SK-N-SH (cell line): ENCODE results near the gene UFC1. TPM values are rescaled to one million over a fixed set of nuclear protein-coding genes. Genes with fewer than 3 reads are reported as not detected.

Experiments used
- CTCF ChIA-PET: fragments of 300-600, 350-600 bp; formaldehyde crosslinking; extraction: SDS; loops from one replicate; lab custom pipeline; 2021; lab: Yijun Ruan, JAX
- POLR2A ChIA-PET: fragments of 350-600 bp; sonication (Branson Sonifier 250); formaldehyde crosslinking; extraction: SDS; loops from one replicate; lab custom pipeline; 2020; ENCODE audit warnings: antibody characterized with exemption, inconsistent platforms; lab: Yijun Ruan, JAX
- DNase-seq: peaks from one replicate; pipeline ENCODE4 v3.0.0; 2012
- H2AFZ ChIP-seq: fragments of 200-600 bp; sonication (generic); 2 replicates; pipeline ENCODE4 v1.8.1; 2016; ENCODE audit warnings: antibody characterized with exemption, mild to moderate bottlenecking, low read depth
- H3F3A ChIP-seq: fragments of 200-600 bp; sonication (generic); replicated peaks from 2 replicates; pipeline ENCODE3; 2016; ENCODE audit warnings: antibody characterized with exemption, mild to moderate bottlenecking; ENCODE audit not compliant: insufficient read depth
- H3K27ac ChIP-seq, 2 experiments: fragments of 200-500 bp in 1 of 2; fragments of 200-600 bp in 1 of 2; sonication (Bioruptor generic) in 1 of 2; sonication (generic), shearing (Covaris generic) in 1 of 2; 2 replicates each; pipeline versions ENCODE4 v1.5.1 to v1.6.1; 2014 to 2016; ENCODE audit warnings: low read depth in 2 of 2, inconsistent platforms in 1 of 2, low read length in 1 of 2, mild to moderate bottlenecking in 1 of 2, mixed read lengths in 1 of 2
- H3K27me3 ChIP-seq: fragments of 200-600 bp; sonication (generic), shearing (Covaris generic); 2 replicates; pipeline ENCODE4 v1.6.1; 2016; ENCODE audit warnings: mixed run types; ENCODE audit not compliant: insufficient read depth
- H3K36me3 ChIP-seq, 2 experiments: fragments of 200-500 bp in 1 of 2; fragments of 200-600 bp in 1 of 2; sonication (Bioruptor generic) in 1 of 2; sonication (generic) in 1 of 2; replicated peaks in 1 of 2; 2 replicates each; pipeline versions ENCODE3 to v1.5.1; 2014 to 2016; ENCODE audit warnings: low read length in 1 of 2, mild to moderate bottlenecking in 1 of 2; ENCODE audit not compliant: insufficient read depth in 2 of 2, control insufficient read depth in 1 of 2
- H3K4me1 ChIP-seq, 2 experiments: fragments of 200-500 bp in 1 of 2; fragments of 200-600 bp in 1 of 2; sonication (Bioruptor generic) in 1 of 2; sonication (generic), shearing (Covaris generic) in 1 of 2; 2 replicates each; pipeline versions ENCODE4 v1.5.1 to v1.6.1; 2014 to 2016; ENCODE audit warnings: low read depth in 1 of 2, low read length in 1 of 2, mixed run types in 1 of 2; ENCODE audit not compliant: insufficient read depth in 2 of 2, control insufficient read depth in 1 of 2
- H3K4me2 ChIP-seq: fragments of 200-600 bp; sonication (generic), shearing (Covaris generic); 2 replicates; pipeline ENCODE4 v1.6.1; 2017; ENCODE audit warnings: mixed run types
- H3K4me3 ChIP-seq, 2 experiments: fragments of 200-500 bp in 1 of 2; fragments of 200-600 bp in 1 of 2; sonication (Bioruptor generic) in 1 of 2; sonication (generic), shearing (Covaris generic) in 1 of 2; 2 replicates each; pipeline versions ENCODE4 v1.5.1 to v1.8.1; 2014 to 2016; ENCODE audit warnings: low read depth in 2 of 2, inconsistent platforms in 1 of 2, low read length in 1 of 2, mild to moderate bottlenecking in 1 of 2, mixed read lengths in 1 of 2, moderate library complexity in 1 of 2
- H3K79me2 ChIP-seq: fragments of 200-600 bp; sonication (generic); 2 replicates; pipeline ENCODE4 v1.8.1; 2017; ENCODE audit warnings: mild to moderate bottlenecking; ENCODE audit not compliant: insufficient read depth
- H3K9ac ChIP-seq: fragments of 200-600 bp; sonication (generic); 2 replicates; pipeline ENCODE4 v1.6.1; 2017; ENCODE audit warnings: mixed run types
- H3K9me2 ChIP-seq: fragments of 200-600 bp; sonication (generic); 2 replicates; pipeline ENCODE4 v1.6.1; 2017; ENCODE audit warnings: mixed run types
- H3K9me3 ChIP-seq: fragments of 200-600 bp; sonication (generic); 2 replicates; pipeline ENCODE4 v1.6.1; 2017; ENCODE audit warnings: mixed run types, mild to moderate bottlenecking, moderate library complexity
- H4K20me1 ChIP-seq: fragments of 200-600 bp; sonication (generic); 2 replicates; pipeline ENCODE4 v1.6.1; 2017; ENCODE audit warnings: mild to moderate bottlenecking, mixed run types; ENCODE audit not compliant: insufficient read depth
- FOSL2 ChIP-seq: IDR thresholded peaks from 2 replicates; pipeline ENCODE4 v1.4.0; 2012; ENCODE audit warnings: low read depth, mild to moderate bottlenecking, moderate library complexity, borderline replicate concordance
- FOXJ3 ChIP-seq: sonication (generic); formaldehyde crosslinking; IDR thresholded peaks from 2 replicates; pipeline ENCODE4 v1.5.1; 2020; ENCODE audit warnings: mild to moderate bottlenecking, missing genetic modification reagents
- GATA2 ChIP-seq: sonication (generic); formaldehyde crosslinking; IDR thresholded peaks from 2 replicates; pipeline ENCODE4 v1.5.0; 2020; ENCODE audit warnings: mild to moderate bottlenecking, missing genetic modification reagents
- IRF3 ChIP-seq: fragments of 150-350 bp; IDR thresholded peaks from 2 replicates; pipeline ENCODE4 v1.6.1; 2016; ENCODE audit warnings: mild to moderate bottlenecking, low read depth, low read length
- MEF2A ChIP-seq: IDR thresholded peaks from 2 replicates; pipeline ENCODE4 v1.4.0; 2012; ENCODE audit warnings: low read depth, borderline replicate concordance
- RAD21 ChIP-seq: IDR thresholded peaks from 2 replicates; pipeline ENCODE4 v1.6.1; 2012; ENCODE audit warnings: mild to moderate bottlenecking, low read length
- RFX5 ChIP-seq: IDR thresholded peaks from 2 replicates; pipeline ENCODE4 v1.6.1; 2012; ENCODE audit warnings: mild to moderate bottlenecking, improper control_type of control experiment, low read length
- SIN3A ChIP-seq: IDR thresholded peaks from 2 replicates; pipeline ENCODE4 v1.6.1; 2012; ENCODE audit warnings: low read depth, mild to moderate bottlenecking, low read length, moderate library complexity, borderline replicate concordance
- SMC3 ChIP-seq: IDR thresholded peaks from 2 replicates; pipeline ENCODE4 v1.6.1; 2012; ENCODE audit warnings: low read depth, low read length, improper control_type of control experiment
- TAF1 ChIP-seq: IDR thresholded peaks from 2 replicates; pipeline ENCODE4 v1.6.1; 2012; ENCODE audit warnings: low read depth, mild to moderate bottlenecking, low read length, moderate library complexity, borderline replicate concordance
- USF2 ChIP-seq: fragments of 150-350 bp; IDR thresholded peaks from 2 replicates; pipeline ENCODE4 v1.6.1; 2017; ENCODE audit warnings: antibody characterized with exemption, low read length, low read depth, borderline replicate concordance
- WGBS: methylation state at CpG from one replicate; pipeline ENCODE4 v1.1.6; 2017; ENCODE audit warnings: low lambda C conversion rate; 5-methylcytosine and 5-hydroxymethylcytosine counted together
- polyA plus RNA-seq, 3 experiments: library from polyadenylated mRNA; depleted of rRNA; stranded (reverse); fragments of >200 nt; gene quantifications; 2 replicates each; pipeline ENCODE4 v1.2.3, GENCODE V29; 2012
- small RNA-seq, 7 experiments: library from RNA; depleted of rRNA; stranded (forward); fragments of <200 nt; gene quantifications; one replicate each; pipeline ENCODE3, GENCODE V24; 2012
- TF ChIP-seq, protein P1 (sequence below): IDR thresholded peaks from 2 replicates; pipeline ENCODE4 v1.6.1; 2012; ENCODE audit warnings: mild to moderate bottlenecking, low read depth, low read length, moderate library complexity

The UFC1 gene
- polyA plus RNA-seq, 1 of the 3 experiments (the other 2 are of a cell fraction): 150 TPM

DNA sequence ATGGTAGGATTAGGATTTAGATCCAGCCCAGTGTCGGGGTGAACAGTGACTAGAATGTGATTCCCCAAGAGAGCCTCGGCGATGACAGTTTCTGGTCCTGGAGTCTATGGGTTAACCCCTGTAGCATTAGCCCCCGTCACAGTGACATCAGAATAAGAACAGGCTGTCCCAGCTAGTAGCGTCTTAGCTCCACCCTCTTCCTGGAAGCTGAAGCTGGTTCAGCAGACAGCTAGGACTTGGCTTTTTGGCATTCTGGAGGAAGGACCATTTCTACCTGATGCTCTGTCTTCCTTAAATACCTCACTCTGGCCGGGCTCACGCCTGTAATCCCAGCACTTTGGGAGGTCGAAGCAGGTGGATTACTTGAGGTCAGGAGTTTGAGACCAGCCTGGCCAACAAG, 53.4 kb downstream of the UFC1 start:
- peaks cover 5 to 7% of the 10 kb centered on the region in 2 experiments; a peak in 2 of 4 replicates for H3K4me1 ChIP-seq
- no peaks in the 10 kb centered on the region for H3K27me3 ChIP-seq
- no peaks in the 10 kb centered on the region for H3K9me2 ChIP-seq
- H3F3A ChIP-seq: peaks cover 20% of the 10 kb centered on the region
- H2AFZ ChIP-seq: no peak overlapping the region
- no peak overlapping the region for H3K4me2 ChIP-seq
- 94% methylated on average over 8 of the region's 8 CpGs for WGBS
- DNase-seq: no peak
- no peak overlapping the region for H3K27ac ChIP-seq
- TF ChIP-seq SIN3A (no peak), FOXJ3 (CRISPR knock-in tag) (no peak), GATA2 (CRISPR knock-in tag) (no peak), USF2 (no peak), SMC3 (no peak), FOSL2 (no peak), IRF3 (no peak), RAD21 (no peak), RFX5 (no peak), MEF2A (no peak), TAF1 (no peak)
- TF ChIP-seq, protein P1, sequence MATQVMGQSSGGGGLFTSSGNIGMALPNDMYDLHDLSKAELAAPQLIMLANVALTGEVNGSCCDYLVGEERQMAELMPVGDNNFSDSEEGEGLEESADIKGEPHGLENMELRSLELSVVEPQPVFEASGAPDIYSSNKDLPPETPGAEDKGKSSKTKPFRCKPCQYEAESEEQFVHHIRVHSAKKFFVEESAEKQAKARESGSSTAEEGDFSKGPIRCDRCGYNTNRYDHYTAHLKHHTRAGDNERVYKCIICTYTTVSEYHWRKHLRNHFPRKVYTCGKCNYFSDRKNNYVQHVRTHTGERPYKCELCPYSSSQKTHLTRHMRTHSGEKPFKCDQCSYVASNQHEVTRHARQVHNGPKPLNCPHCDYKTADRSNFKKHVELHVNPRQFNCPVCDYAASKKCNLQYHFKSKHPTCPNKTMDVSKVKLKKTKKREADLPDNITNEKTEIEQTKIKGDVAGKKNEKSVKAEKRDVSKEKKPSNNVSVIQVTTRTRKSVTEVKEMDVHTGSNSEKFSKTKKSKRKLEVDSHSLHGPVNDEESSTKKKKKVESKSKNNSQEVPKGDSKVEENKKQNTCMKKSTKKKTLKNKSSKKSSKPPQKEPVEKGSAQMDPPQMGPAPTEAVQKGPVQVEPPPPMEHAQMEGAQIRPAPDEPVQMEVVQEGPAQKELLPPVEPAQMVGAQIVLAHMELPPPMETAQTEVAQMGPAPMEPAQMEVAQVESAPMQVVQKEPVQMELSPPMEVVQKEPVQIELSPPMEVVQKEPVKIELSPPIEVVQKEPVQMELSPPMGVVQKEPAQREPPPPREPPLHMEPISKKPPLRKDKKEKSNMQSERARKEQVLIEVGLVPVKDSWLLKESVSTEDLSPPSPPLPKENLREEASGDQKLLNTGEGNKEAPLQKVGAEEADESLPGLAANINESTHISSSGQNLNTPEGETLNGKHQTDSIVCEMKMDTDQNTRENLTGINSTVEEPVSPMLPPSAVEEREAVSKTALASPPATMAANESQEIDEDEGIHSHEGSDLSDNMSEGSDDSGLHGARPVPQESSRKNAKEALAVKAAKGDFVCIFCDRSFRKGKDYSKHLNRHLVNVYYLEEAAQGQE: no peak
- H3K9ac ChIP-seq: no peak overlapping the region
- H3K36me3 ChIP-seq: peaks cover 60 to 63% of the 10 kb centered on the region in 2 experiments
- no peaks in the 10 kb centered on the region for H4K20me1 ChIP-seq
- H3K4me3 ChIP-seq: no peak overlapping the region
- ChIA-PET CTCF (interaction anchor here (1.1 to 6.8 kb wide), 4 partner anchors 12 to 175 kb away, joined by 4 to 65 read pairs (median 12); partner anchors contain the start of gene APOA2), POLR2A (interaction anchor here (1.4 kb wide), 1 partner anchor 182 kb away, joined by 3 read pairs; no protein-coding TSS in a partner anchor)
- peaks cover 46% of the 10 kb centered on the region for H3K79me2 ChIP-seq
- H3K9me3 ChIP-seq: no peaks in the 10 kb centered on the region

Small RNAs within 50 kb of the gene (small RNA-seq; reads per million reads assigned to genes)
- gene RF01225: 0 to 0.26 (median 0) reads per million in 7 experiments

Other genes starting within 250 kb of the UFC1 start
- gene ITLN2, start 199.2 kb upstream of the UFC1 start, polyA plus RNA-seq (2012; rRNA removed): not detected in 2 replicates
- 9.0 and 13.7 TPM in 2 replicates for gene F11R, start 132.8 kb upstream of the UFC1 start, polyA plus RNA-seq (2012; rRNA removed)
- 80.7 and 93.9 TPM in 2 replicates for gene TSTD1, start 115.0 kb upstream of the UFC1 start, polyA plus RNA-seq (2012; rRNA removed)
- 43.1 and 61.9 TPM in 2 replicates for gene USF1, start 108.0 kb upstream of the UFC1 start, polyA plus RNA-seq (2012; rRNA removed)
- gene ARHGAP30, start 84.1 kb upstream of the UFC1 start, polyA plus RNA-seq (2012; rRNA removed): 0.05 TPM in 1 of 2 replicates, not detected in the other
- 0.59 and 1.9 TPM in 2 replicates for gene NECTIN4, start 64.4 kb upstream of the UFC1 start, polyA plus RNA-seq (2012; rRNA removed)
- 4.4 and 4.7 TPM in 2 replicates for gene KLHDC9, start 55.6 kb upstream of the UFC1 start, polyA plus RNA-seq (2012; rRNA removed)
- gene PFDN2, start 35.9 kb upstream of the UFC1 start, polyA plus RNA-seq (2012; rRNA removed): 340 and 445 TPM in 2 replicates
- 38.7 and 48.9 TPM in 2 replicates for gene NIT1, start 35.9 kb upstream of the UFC1 start, polyA plus RNA-seq (2012; rRNA removed)
- gene DEDD, start 21.3 kb upstream of the UFC1 start, polyA plus RNA-seq (2012; rRNA removed): 43.1 and 45.0 TPM in 2 replicates
- 24.5 and 26.8 TPM in 2 replicates for gene USP21, start 5.5 kb downstream of the UFC1 start, polyA plus RNA-seq (2012; rRNA removed)
- 30.7 and 47.3 TPM in 2 replicates for gene PPOX, start 12.4 kb downstream of the UFC1 start, polyA plus RNA-seq (2012; rRNA removed)
- 50.5 and 56.5 TPM in 2 replicates for gene B4GALT3, start 23.5 kb downstream of the UFC1 start, polyA plus RNA-seq (2012; rRNA removed)
- 1.2 and 1.6 TPM in 2 replicates for gene ADAMTS4, start 45.1 kb downstream of the UFC1 start, polyA plus RNA-seq (2012; rRNA removed)
- 203 and 210 TPM in 2 replicates for gene NDUFS2, start 48.4 kb downstream of the UFC1 start, polyA plus RNA-seq (2012; rRNA removed)
- 0.34 and 0.61 TPM in 2 replicates for gene FCER1G, start 61.3 kb downstream of the UFC1 start, polyA plus RNA-seq (2012; rRNA removed)
- gene APOA2, start 69.7 kb downstream of the UFC1 start, polyA plus RNA-seq (2012; rRNA removed): not detected in 2 replicates
- gene TOMM40L, start 72.1 kb downstream of the UFC1 start, polyA plus RNA-seq (2012; rRNA removed): 9.7 and 11.9 TPM in 2 replicates
- gene NR1I3, start 84.2 kb downstream of the UFC1 start, polyA plus RNA-seq (2012; rRNA removed): not detected in 2 replicates
- gene PCP4L1, start 104.8 kb downstream of the UFC1 start, polyA plus RNA-seq (2012; rRNA removed): not detected in 2 replicates
- 2.4 and 2.9 TPM in 2 replicates for gene MPZ, start 156.0 kb downstream of the UFC1 start, polyA plus RNA-seq (2012; rRNA removed)
- gene SDHC, start 160.4 kb downstream of the UFC1 start, polyA plus RNA-seq (2012; rRNA removed): 195 and 341 TPM in 2 replicates
- gene CFAP126, start 213.9 kb downstream of the UFC1 start, polyA plus RNA-seq (2012; rRNA removed): not detected in 2 replicates